Retina (tissue), 1 donor: ENCODE data around the gene NUP155.
A peak's percentile ranks its signal among the peaks of the same experiment; 100 is the strongest.
"Not testable (repeated sequence)": the region's sequence is repeated elsewhere in the genome, so short reads cannot be mapped to it uniquely, and the experiment has no call there.

ENCODE experiments used
- DNase-seq: peaks from one replicate; pipeline ENCODE4 v3.0.0-alpha.2; 2016

Gene NUP155

DNA sequence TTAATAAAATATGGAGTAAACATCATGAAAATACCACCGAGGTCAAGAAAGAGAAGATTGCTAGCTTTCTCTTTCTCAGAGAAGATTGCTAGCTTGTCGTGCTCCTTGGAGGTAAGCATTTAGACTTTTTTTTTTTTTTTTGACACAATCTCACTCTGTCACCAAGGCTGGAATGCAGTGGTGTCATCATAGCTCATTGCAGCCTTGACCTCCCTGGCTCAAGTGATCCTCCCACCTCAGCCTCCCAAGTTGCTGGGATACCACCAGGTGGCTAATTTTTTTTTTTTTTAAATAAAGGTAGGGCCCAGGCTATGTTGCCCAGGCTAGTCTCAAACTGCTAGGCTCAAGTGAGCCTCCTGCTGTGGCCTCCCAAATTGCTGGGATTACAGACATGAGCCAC, 95.4 kb downstream of the NUP155 start:
- no peak for DNase-seq

DNA sequence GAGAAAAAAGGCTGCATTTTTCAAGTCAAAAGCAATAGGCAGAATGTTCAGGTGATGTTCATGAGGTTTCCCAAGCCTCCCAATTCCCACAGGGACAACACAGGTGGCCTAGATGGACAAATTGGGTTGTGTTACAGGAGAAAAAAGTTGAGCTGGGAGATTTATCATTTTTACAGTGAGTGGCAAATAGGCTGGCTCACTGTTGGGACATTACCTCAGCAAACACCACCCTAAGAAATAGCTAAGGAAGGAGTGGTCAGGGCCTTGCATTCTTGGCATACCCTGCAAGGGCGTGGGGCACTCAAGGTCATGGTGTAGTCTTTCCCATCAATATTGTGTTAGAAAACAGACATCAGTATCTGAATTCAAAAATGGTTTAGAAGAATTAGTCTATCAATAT, 98.4 kb downstream of the NUP155 start:
- no peak for DNase-seq

DNA sequence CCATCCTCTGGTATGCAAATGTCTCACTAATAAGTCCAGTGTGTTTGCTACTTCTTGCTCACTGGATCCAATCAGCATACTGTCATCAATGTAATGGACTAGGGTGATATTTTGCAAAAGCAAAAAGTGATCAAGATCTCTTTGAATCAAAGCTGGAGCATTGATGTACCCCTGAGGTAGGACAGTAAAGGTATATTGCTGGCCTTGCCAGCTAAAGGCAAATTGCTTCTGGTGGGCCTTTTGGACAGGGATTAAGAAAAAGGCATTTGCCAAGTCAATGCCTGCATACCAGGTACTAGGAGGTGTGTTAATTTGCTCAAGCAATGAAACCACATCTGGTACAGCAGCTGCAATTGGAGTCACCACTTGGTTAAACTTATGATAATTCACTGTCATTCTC, 102.8 kb downstream of the NUP155 start:
- DNase-seq: not testable (repeated sequence)

DNA sequence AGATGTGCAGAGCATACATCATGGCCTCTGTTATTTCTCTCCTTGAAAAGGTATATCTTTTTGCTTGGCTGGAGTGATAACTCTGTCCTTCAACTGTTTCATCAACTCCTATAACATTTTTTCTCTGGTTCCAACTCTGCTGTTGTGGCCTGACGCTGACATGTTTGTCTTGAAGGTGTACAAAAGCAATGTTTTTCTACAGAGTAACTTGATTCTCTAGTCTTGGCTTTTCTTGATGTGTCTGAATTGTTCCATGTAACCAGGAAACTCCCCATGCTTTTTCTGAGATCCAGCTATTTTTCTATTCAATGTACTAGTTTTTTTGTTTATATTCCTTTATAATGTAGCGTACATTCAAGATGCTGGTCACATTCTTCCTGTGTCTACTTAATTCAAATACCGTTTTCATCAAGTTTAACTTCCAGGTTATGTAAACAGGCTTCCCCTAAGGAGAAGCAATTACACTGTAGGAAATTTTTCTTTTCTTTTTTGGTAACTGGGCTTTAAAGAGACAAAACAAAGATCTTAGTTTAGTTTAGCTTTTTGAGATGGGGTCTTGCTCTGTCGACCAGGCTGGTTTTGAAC, 115.0 kb downstream of the NUP155 start:
- DNase-seq: no peak

DNA sequence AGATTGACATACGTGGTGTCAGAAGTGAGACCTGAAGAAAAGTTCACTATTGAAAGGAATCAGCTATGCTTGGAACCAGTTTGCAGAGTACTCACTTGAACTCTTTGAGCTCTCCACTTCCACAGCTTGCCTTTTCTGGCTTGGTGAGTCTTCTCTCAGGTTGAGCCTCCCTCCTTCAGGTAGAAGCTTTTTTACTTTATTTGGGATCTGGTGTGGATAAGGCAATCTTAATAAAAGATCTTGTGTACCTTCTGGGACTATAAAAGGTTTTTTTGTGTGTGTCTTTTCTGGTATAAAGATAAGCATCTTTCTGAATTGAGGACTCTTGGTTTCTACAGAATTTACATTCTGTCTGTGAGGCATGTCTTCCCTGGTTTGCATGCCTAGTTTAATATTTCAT, 116.3 kb downstream of the NUP155 start:
- DNase-seq: no peak

DNA sequence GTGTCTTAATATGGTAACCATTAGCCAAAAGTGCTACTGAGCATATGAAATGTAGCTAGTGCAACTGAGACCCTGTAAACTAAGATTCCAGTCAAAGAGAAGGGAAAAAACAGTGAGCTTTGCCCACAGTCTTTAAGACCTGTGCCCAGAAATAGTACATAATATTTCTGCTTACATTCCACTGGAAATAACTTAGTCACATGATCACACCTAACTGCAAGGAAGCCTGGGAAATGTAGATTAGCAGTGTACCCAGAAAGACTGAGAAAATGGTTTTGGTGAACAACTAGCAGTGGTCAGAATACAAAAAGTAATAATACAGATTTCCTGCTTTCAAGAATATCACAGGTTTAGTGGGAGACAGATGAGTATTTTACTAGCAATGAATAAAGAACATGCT, 119.2 kb downstream of the NUP155 start:
- no peak for DNase-seq

DNA sequence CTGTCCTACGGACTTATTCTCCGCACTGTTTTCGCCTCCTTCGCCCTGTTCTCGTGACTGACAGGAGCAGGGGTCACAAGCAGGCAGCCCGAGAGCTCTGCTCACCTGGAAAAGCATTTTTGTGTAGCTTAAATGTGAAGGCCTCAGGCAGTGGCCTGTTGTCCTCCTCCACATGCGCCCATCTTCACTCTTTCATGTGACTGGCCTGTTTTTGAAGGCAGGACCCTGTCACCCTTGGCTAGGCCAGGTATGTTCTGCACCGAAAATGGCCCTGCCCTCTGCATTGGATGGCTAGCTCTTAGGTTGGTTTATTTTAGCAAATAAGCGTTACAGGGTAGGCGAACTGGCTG, 121.1 kb downstream of the NUP155 start:
- no peak for DNase-seq

DNA sequence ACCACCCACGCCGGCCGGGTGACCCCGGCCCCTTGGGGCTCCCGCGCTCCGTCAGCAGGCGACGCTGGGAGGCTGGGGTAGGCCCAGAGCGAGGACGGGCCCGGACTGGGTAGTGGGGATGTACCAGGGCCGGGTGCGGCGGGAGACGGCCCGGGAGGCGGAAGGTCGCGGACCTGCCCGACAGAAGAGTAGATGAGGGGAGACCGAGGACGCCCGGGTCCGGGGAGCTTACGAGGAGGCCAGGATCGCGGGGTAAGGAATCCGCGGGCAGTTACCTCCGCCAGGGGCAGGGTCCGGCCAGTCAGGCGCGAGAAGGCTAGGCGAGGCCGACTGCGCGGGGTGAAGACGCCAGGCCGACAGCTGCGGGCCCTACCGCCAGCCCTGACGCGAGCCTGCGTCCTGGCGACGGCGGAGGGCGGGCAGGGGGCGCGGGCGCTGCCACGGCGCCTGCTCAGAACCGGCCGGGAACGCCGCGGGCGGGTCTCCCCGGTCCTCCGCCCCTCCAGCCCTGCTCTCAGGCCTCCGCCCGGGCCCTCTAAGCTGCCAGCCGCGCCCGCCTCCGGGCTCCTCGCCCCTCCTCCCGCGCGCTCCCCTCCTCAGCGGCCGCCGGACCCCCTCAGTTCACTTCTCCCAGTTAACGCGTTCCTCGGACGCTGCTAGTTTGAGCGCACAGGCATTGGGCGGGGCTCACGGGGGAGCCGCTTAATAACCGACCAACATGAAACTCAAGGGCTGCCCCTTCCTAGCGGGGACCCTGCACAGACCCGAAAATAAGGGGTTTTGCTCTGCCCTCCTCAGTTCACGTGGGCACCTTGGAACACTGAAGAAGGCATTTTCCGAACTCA, 121.7 kb downstream of the NUP155 start, which contains the start of gene CPLANE1:
TSS of gene CPLANE1 (minus strand) at position 407 of the 845 bp plus-strand sequence. CDS start 1,678 bp downstream, outside the sequence.
- DNase-seq: peak; percentile 95

DNA sequence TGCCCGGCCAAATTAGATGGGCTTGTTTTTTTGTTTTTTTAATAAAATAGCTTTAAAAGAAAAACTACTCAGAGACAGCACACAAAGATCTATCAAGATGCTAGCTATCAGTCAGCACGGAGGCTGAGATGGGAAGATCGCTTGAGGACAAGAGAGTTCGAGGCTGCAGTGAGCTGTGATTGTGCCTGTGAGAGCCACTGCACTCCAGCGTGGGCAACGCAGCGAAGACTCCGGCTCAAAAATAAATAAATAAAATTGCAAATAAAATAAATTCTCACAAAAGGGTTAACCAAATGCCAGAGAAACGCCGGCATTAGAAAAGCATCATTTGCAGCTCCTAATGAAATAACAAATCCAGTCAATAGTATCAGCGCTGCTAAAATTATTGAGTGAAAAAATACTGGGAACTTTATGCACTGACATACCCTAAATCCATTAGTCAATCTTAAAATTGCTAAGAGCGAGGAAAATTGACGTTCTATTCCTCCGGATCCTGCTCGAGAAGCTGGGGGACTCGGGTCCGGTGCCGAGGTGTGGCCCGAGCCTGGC, 122.4 kb downstream of the NUP155 start:
- no peak for DNase-seq

DNA sequence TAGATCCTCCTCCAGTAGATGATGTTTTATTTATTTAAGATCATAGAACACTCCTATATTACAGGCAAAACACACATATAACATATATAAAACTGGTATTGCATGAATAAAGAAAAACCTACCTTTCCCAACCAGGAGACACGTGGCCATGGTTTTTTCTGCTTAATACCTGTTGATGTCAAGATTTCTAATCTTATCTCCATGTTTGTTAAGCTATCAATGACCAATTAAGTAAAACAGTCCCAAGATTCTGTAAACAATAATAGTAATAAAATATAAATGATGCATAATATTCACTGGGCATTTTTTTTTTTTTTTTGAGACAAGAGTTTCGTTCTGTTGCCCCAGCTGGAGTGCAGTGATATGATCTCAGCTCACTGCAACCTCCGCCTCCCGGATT, 123.4 kb downstream of the NUP155 start:
- DNase-seq: no peak

DNA sequence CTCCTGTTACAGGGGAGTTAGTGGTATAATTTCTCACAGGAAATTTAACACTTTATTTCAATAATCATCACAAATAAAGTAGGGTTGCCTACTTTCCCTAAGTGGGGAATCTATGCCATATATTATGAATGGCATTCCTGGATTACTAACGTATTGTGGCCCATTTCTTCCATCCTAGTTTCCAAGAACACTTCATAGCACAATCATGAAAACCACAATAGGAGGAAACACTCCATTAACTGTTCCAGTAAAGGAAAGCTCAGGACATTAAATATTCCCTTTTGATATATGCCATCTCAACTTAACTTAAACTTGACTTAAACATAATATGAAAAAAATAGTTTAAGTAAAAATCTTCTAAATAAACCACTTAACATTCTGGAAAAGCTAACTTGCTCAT, 123.9 kb downstream of the NUP155 start:
- no peak for DNase-seq
